ENCODE measurements around the gene GALNTL6.

- TF ChIP-seq CTCF (IDR thresholded peaks at IDR 0.05; ENCODE audit: insufficient read depth, low read length) (no peak), POLR2AphosphoS5 (IDR thresholded peaks at IDR 0.05; ENCODE audit: low read depth) (no peak), REST (IDR thresholded peaks at IDR 0.05; ENCODE audit: insufficient replicate concordance, low read depth) (no peak), GABPA (IDR thresholded peaks at IDR 0.05; ENCODE audit: low read depth) (no peak)
Observed at GRCh38 chr4:172867835-172868234, 1054.6 kb downstream of the GALNTL6 start.

All from HL-60 (cell line).